ENCODE results near the gene HSBP1.

HSBP1 gene

DNA sequence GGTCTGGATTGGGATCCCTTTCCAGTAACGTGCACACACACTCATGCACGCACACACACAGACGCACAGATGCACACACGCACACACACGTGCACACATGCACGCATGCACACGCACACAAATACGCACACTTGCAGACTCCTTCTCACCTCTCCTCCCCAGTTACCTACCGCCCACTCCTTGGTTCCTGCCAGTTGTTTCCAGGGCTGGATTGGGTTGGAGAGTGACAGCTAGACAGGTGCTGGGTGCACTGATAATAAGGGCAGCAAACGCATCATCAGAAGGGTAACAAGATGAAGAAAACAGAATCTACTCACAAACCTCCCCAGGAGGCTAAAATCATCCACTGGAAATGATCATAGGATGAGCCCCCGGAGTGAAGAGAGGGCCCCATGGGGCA is 45.0 kb downstream of the HSBP1 start:
- DNase-seq = no peak
- no peaks in the 10 kb centered on the region for H3K36me3 ChIP-seq
- TF ChIP-seq, protein P1, sequence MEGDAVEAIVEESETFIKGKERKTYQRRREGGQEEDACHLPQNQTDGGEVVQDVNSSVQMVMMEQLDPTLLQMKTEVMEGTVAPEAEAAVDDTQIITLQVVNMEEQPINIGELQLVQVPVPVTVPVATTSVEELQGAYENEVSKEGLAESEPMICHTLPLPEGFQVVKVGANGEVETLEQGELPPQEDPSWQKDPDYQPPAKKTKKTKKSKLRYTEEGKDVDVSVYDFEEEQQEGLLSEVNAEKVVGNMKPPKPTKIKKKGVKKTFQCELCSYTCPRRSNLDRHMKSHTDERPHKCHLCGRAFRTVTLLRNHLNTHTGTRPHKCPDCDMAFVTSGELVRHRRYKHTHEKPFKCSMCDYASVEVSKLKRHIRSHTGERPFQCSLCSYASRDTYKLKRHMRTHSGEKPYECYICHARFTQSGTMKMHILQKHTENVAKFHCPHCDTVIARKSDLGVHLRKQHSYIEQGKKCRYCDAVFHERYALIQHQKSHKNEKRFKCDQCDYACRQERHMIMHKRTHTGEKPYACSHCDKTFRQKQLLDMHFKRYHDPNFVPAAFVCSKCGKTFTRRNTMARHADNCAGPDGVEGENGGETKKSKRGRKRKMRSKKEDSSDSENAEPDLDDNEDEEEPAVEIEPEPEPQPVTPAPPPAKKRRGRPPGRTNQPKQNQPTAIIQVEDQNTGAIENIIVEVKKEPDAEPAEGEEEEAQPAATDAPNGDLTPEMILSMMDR (IDR thresholded peaks at IDR 0.05) = no peak
- H3K9me3 ChIP-seq = no peaks in the 10 kb centered on the region
- no peaks in the 10 kb centered on the region for H3K4me1 ChIP-seq
- no peak overlapping the region for H3K4me3 ChIP-seq
- intact Hi-C loops (cut with DNase I; ENCODE audit: low total_unique reads) = no loop called here
- no peaks in the 10 kb centered on the region for H3K27me3 ChIP-seq
- no peak overlapping the region for H3K27ac ChIP-seq

DNA sequence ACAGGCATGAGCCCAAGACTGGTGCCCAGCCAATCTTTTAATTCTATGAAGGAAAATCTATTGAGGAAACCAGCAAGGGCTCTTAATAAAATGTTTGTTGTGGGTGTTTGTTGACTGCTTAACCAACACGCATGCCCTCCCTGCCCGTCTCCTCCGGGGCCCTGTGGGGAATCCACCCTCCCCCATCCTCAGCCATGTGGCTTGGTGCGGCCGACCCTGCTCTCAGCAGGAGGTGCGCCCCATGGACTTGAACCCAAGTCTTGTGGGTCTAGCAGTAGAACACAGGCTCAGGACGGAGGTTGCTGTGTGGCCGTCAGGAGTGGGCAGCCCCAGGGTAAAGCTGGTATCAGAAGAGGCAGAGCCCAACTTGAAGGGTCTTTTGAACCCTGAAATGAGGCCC is 46.1 kb downstream of the HSBP1 start:
- Histone ChIP-seq H3K27me3 (no peaks in the 10 kb centered on the region), H3K4me1 (no peaks in the 10 kb centered on the region), H3K27ac (no peak overlapping the region), H3K4me3 (no peak overlapping the region), H3K36me3 (no peaks in the 10 kb centered on the region), H3K9me3 (no peaks in the 10 kb centered on the region)
- TF ChIP-seq, protein P1 (IDR thresholded peaks at IDR 0.05) = no peak
- intact Hi-C loops (cut with DNase I; ENCODE audit: low total_unique reads) = no loop called here
- DNase-seq = no peak

DNA sequence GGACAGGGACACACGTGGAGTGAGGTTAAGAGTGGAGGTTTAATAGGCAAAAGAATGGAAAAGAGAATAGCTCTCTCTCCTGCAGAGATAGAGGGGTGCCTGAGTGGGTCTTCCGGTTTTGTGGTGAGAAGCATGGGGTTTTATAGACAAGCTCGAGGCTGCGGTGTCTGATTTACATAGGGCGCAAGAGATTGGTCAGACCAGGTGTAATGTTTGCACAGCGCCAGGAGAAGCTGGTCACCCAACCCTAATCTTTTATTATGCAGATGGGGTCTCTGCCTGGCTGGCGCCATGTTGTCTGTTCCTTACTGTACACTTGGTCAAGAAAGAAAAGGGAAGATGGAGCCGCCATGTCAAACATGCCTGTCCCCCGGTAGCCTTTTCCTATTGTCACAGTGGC is 46.6 kb downstream of the HSBP1 start:
- no peak for DNase-seq
- Histone ChIP-seq H3K27ac (no peak overlapping the region), H3K9me3 (no peaks in the 10 kb centered on the region), H3K4me1 (no peaks in the 10 kb centered on the region), H3K4me3 (no peak overlapping the region), H3K36me3 (no peaks in the 10 kb centered on the region), H3K27me3 (no peaks in the 10 kb centered on the region)
- intact Hi-C loops (cut with DNase I; ENCODE audit: low total_unique reads) = no loop called here
- TF ChIP-seq, protein P1 (IDR thresholded peaks at IDR 0.05) = no peak

DNA sequence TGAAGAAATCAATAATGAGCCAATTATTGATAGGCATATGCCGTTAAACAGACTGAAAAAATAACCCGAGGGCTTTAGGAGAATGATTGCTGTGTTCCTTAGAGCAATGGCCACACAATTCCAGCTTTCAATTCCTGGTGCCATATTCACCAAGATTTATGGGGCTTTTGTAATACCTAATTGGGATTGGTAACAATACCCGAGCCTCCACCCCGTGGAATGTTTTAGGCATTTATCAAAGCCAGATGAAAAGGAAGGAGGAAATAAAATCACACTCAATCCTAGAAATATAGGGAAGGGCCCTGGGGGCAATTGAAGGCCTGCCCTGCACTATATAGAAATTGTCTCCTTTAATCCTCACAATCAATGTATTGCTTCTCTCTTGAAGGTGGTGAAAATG is 49.0 kb downstream of the HSBP1 start:
- no peaks in the 10 kb centered on the region for H3K4me1 ChIP-seq
- intact Hi-C loops (cut with DNase I; ENCODE audit: low total_unique reads) = no loop called here
- DNase-seq = no peak
- TF ChIP-seq, protein P1 (IDR thresholded peaks at IDR 0.05) = no peak
- no peak overlapping the region for H3K4me3 ChIP-seq
- no peaks in the 10 kb centered on the region for H3K36me3 ChIP-seq
- H3K27me3 ChIP-seq = no peaks in the 10 kb centered on the region
- H3K9me3 ChIP-seq = no peaks in the 10 kb centered on the region
- H3K27ac ChIP-seq = no peak overlapping the region

DNA sequence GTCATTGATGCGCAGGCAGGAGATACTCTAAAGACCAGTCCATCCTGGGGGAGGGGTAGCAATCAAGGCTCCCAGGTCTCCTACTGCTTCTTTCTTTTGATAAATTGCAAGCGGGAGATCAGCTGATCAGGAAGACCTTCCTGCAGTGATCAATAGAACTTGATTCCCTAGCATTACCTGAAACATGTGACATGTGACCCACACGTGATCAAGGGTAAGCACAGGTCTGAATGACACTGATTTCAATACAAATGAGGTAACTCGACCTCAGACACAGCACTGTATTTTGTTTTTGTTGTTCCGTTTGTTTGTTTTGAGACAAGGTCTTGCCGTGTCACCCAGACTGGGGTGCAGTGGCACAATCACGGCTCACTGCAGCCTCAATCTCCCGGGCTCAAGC is 51.5 kb downstream of the HSBP1 start:
- Histone ChIP-seq H3K9me3 (no peaks in the 10 kb centered on the region), H3K27me3 (no peaks in the 10 kb centered on the region), H3K4me1 (no peaks in the 10 kb centered on the region), H3K27ac (no peak overlapping the region), H3K36me3 (no peaks in the 10 kb centered on the region), H3K4me3 (no peak overlapping the region)
- intact Hi-C loops (cut with DNase I; ENCODE audit: low total_unique reads) = no loop called here
- TF ChIP-seq, protein P1 (IDR thresholded peaks at IDR 0.05) = no peak
- no peak for DNase-seq

DNA sequence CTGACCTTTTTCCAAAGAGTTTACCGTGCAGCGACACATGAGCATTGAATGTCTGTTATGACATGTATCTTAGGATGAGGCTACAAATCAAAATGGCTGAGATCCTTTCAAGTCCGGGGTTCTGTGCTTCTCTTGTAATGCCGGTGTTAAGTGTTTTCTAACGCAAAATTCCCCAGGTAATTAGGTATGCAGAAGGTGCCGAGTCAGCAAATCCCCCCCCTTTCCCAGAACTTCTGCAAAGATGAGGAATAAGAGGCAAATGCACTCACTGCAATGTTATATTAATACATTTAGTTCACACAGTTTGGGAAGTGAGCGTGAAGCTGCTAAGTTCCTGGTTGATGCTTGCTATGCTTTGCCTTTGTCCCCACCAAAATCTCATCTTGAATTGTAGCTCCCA is 54.9 kb downstream of the HSBP1 start:
- no peak overlapping the region for H3K4me3 ChIP-seq
- no peaks in the 10 kb centered on the region for H3K4me1 ChIP-seq
- TF ChIP-seq, protein P1 (IDR thresholded peaks at IDR 0.05) = no peak
- no peaks in the 10 kb centered on the region for H3K36me3 ChIP-seq
- intact Hi-C loops (cut with DNase I; ENCODE audit: low total_unique reads) = no loop called here
- H3K27ac ChIP-seq = no peak overlapping the region
- no peaks in the 10 kb centered on the region for H3K27me3 ChIP-seq
- no peaks in the 10 kb centered on the region for H3K9me3 ChIP-seq
- DNase-seq = no peak
